Measurements from ENCODE around the gene COX6A1. TPM values are rescaled to one million over a fixed set of nuclear protein-coding genes. Genes with fewer than 3 reads are reported as not detected.

Gene COX6A1
- total and polyA plus RNA-seq, 2 experiments from 2014 or later = 422 to 1,484 TPM

DNA sequence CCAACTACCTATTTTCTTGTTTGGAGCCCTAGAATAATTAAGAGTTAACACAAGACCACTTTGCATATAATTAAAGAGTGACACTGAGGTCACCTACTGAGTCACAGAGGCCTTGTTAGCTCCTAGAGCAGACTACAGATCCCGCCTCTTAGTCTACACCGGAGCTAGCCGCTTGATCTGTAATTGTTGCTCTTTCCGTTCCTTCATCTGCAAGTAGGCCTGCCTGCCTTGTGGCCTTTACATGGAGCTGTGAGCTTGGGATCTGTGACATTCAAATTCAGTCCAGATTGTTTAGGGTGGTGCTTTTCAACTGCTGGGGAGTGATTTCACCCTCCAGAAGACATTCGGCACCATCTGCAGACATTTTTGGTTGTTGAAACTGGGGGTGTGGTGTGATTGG, 52.4 kb downstream of the COX6A1 start (continued):
- TF ChIP-seq, protein P1, sequence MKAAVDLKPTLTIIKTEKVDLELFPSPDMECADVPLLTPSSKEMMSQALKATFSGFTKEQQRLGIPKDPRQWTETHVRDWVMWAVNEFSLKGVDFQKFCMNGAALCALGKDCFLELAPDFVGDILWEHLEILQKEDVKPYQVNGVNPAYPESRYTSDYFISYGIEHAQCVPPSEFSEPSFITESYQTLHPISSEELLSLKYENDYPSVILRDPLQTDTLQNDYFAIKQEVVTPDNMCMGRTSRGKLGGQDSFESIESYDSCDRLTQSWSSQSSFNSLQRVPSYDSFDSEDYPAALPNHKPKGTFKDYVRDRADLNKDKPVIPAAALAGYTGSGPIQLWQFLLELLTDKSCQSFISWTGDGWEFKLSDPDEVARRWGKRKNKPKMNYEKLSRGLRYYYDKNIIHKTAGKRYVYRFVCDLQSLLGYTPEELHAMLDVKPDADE (IDR thresholded peaks at IDR 0.05) = no peak

Other genes with a start within 250 kb of the COX6A1 start
- 141 and 177 TPM in 2 replicates for gene GCN1, start 243.4 kb upstream of the COX6A1 start, total RNA-seq (2014; rRNA removed; shearing (Covaris generic))
- 18.0 and 18.2 TPM in 2 replicates for gene GCN1, start 243.4 kb upstream of the COX6A1 start, polyA plus RNA-seq (2016; fragmentation: Nextera tagmentation; extraction: Ambion mirVana)
- 4,855 and 4,916 TPM in 2 replicates for gene RPLP0, start 237.0 kb upstream of the COX6A1 start, total RNA-seq (2014; rRNA removed; shearing (Covaris generic))
- 2,219 and 2,404 TPM in 2 replicates for gene RPLP0, start 237.0 kb upstream of the COX6A1 start, polyA plus RNA-seq (2016; fragmentation: Nextera tagmentation; extraction: Ambion mirVana)
- 69.3 and 76.0 TPM in 2 replicates for gene PXN, start 172.4 kb upstream of the COX6A1 start, total RNA-seq (2014; rRNA removed; shearing (Covaris generic))
- gene PXN, start 172.4 kb upstream of the COX6A1 start, polyA plus RNA-seq (2016; fragmentation: Nextera tagmentation; extraction: Ambion mirVana) = 38.4 and 39.0 TPM in 2 replicates
- under 0.01 TPM in 1 of 2 replicates, not detected in the other for gene RNU4-2, start 146.2 kb upstream of the COX6A1 start, total RNA-seq (2014; rRNA removed; shearing (Covaris generic))
- gene RNU4-2, start 146.2 kb upstream of the COX6A1 start, polyA plus RNA-seq (2016; fragmentation: Nextera tagmentation; extraction: Ambion mirVana) = 9.5 TPM in 1 of 2 replicates, not detected in the other
- gene RNU4-1, start 144.9 kb upstream of the COX6A1 start, total RNA-seq (2014; rRNA removed; shearing (Covaris generic)) = under 0.01 TPM in 1 of 2 replicates, not detected in the other
- gene RNU4-1, start 144.9 kb upstream of the COX6A1 start, polyA plus RNA-seq (2016; fragmentation: Nextera tagmentation; extraction: Ambion mirVana) = 6.0 and 6.4 TPM in 2 replicates
- 0.78 and 2.0 TPM in 2 replicates for gene SIRT4, start 135.8 kb upstream of the COX6A1 start, total RNA-seq (2014; rRNA removed; shearing (Covaris generic))
- gene SIRT4, start 135.8 kb upstream of the COX6A1 start, polyA plus RNA-seq (2016; fragmentation: Nextera tagmentation; extraction: Ambion mirVana) = 3.0 and 4.1 TPM in 2 replicates
- not detected in 2 replicates for gene PLA2G1B, start 110.3 kb upstream of the COX6A1 start, total RNA-seq (2014; rRNA removed; shearing (Covaris generic))
- gene PLA2G1B, start 110.3 kb upstream of the COX6A1 start, polyA plus RNA-seq (2016; fragmentation: Nextera tagmentation; extraction: Ambion mirVana) = not detected in 2 replicates
- 8.1 and 12.8 TPM in 2 replicates for gene MSI1, start 68.9 kb upstream of the COX6A1 start, total RNA-seq (2014; rRNA removed; shearing (Covaris generic))
- 16.9 and 19.2 TPM in 2 replicates for gene MSI1, start 68.9 kb upstream of the COX6A1 start, polyA plus RNA-seq (2016; fragmentation: Nextera tagmentation; extraction: Ambion mirVana)
- 53.4 and 61.8 TPM in 2 replicates for gene TRIAP1, start 8.3 kb downstream of the COX6A1 start, total RNA-seq (2014; rRNA removed; shearing (Covaris generic))
- gene TRIAP1, start 8.3 kb downstream of the COX6A1 start, polyA plus RNA-seq (2016; fragmentation: Nextera tagmentation; extraction: Ambion mirVana) = 94.0 and 94.2 TPM in 2 replicates
- gene GATC, start 8.3 kb downstream of the COX6A1 start, total RNA-seq (2014; rRNA removed; shearing (Covaris generic)) = 16.7 and 18.5 TPM in 2 replicates
- 14.9 and 20.1 TPM in 2 replicates for gene GATC, start 8.3 kb downstream of the COX6A1 start, polyA plus RNA-seq (2016; fragmentation: Nextera tagmentation; extraction: Ambion mirVana)
- 202 and 250 TPM in 2 replicates for gene SRSF9, start 31.6 kb downstream of the COX6A1 start, total RNA-seq (2014; rRNA removed; shearing (Covaris generic))
- gene SRSF9, start 31.6 kb downstream of the COX6A1 start, polyA plus RNA-seq (2016; fragmentation: Nextera tagmentation; extraction: Ambion mirVana) = 436 and 481 TPM in 2 replicates
- 310 and 313 TPM in 2 replicates for gene DYNLL1, start 58.0 kb downstream of the COX6A1 start, total RNA-seq (2014; rRNA removed; shearing (Covaris generic))
- 833 and 868 TPM in 2 replicates for gene DYNLL1, start 58.0 kb downstream of the COX6A1 start, polyA plus RNA-seq (2016; fragmentation: Nextera tagmentation; extraction: Ambion mirVana)
- gene COQ5, start 91.0 kb downstream of the COX6A1 start, total RNA-seq (2014; rRNA removed; shearing (Covaris generic)) = 32.5 and 32.6 TPM in 2 replicates
- gene COQ5, start 91.0 kb downstream of the COX6A1 start, polyA plus RNA-seq (2016; fragmentation: Nextera tagmentation; extraction: Ambion mirVana) = 30.7 and 32.4 TPM in 2 replicates
- gene RNF10, start 96.2 kb downstream of the COX6A1 start, total RNA-seq (2014; rRNA removed; shearing (Covaris generic)) = 90.4 and 113 TPM in 2 replicates
- gene RNF10, start 96.2 kb downstream of the COX6A1 start, polyA plus RNA-seq (2016; fragmentation: Nextera tagmentation; extraction: Ambion mirVana) = 149 and 154 TPM in 2 replicates
- gene POP5, start 143.3 kb downstream of the COX6A1 start, total RNA-seq (2014; rRNA removed; shearing (Covaris generic)) = 52.4 and 55.6 TPM in 2 replicates
- gene POP5, start 143.3 kb downstream of the COX6A1 start, polyA plus RNA-seq (2016; fragmentation: Nextera tagmentation; extraction: Ambion mirVana) = 131 and 140 TPM in 2 replicates
- 5.2 and 7.0 TPM in 2 replicates for gene CABP1, start 202.5 kb downstream of the COX6A1 start, total RNA-seq (2014; rRNA removed; shearing (Covaris generic))
- 4.7 and 5.1 TPM in 2 replicates for gene CABP1, start 202.5 kb downstream of the COX6A1 start, polyA plus RNA-seq (2016; fragmentation: Nextera tagmentation; extraction: Ambion mirVana)
- gene MLEC, start 249.0 kb downstream of the COX6A1 start, total RNA-seq (2014; rRNA removed; shearing (Covaris generic)) = 217 and 225 TPM in 2 replicates
- gene MLEC, start 249.0 kb downstream of the COX6A1 start, polyA plus RNA-seq (2016; fragmentation: Nextera tagmentation; extraction: Ambion mirVana) = 257 and 264 TPM in 2 replicates